Stimulated activated CD4-positive, alpha-beta T cell treated with anti-CD3 and anti-CD28 coated beads, Interleukin-2, amount 100 ng/mL, for 4 hours (primary cell): Measurements from ENCODE around the gene SEL1L3.

Experiments used
- DNase-seq: peaks from one replicate; pipeline ENCODE4 v3.0.0-alpha.2; 2020; ENCODE audit warnings: low read depth

The SEL1L3 gene

DNA sequence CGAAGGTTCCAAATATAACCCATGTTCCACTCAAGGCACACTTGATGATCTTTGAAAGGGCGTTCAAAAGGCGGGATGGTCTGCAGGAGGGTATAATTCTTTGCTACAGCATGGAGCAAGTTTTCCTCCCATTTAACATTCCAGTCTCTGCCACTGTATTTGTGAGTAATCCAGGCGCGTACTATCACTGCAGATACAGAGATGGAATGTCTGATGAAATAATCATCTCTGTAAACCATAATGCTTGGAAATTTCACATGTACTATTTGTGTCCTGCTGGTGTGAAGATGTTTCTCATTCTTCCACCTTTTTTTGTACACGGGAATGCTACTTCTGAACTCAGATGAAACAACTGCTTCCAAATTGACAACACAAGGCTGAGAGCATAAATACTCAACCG is 15.5 kb downstream of the SEL1L3 start:
- DNase-seq = no peak

DNA sequence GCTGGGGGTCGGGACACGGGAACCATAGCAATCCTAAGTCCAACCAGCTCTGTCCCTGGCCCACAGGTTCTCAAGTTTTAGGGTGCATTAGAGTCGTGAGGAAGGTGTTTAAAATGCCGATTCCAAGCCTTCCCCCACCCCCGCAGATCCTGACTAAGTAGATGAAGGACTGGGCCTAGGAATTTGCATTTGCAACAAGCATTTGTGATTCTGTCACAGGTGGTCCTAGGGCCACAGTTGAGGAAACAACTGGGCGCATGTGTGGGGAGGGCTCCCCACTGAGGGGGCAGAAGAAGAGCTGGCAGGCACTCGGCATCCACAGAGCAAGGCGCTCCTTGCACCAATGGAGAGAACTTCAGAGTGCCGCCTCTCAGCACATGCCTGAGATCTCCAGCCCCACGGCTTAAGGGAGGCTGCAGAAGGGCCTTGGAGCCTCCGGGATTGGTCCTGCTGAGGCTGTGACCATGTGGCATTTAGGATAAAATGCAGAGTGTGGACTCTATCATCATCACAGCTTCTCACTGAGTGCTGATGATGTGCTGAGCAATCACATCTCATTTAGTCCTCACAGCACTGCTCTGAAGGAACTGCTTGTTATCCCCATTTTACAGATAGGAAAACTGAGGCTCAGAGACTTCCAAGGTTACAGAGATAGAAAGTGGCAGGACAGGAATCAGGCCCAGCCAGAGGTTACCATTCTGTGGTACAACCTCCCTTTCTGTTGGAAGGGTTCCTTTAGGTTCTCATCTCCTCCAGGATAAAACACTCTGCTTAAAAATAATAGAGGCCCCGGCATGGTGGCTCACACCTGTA is 16.7 kb downstream of the SEL1L3 start:
- DNase-seq = no peak

DNA sequence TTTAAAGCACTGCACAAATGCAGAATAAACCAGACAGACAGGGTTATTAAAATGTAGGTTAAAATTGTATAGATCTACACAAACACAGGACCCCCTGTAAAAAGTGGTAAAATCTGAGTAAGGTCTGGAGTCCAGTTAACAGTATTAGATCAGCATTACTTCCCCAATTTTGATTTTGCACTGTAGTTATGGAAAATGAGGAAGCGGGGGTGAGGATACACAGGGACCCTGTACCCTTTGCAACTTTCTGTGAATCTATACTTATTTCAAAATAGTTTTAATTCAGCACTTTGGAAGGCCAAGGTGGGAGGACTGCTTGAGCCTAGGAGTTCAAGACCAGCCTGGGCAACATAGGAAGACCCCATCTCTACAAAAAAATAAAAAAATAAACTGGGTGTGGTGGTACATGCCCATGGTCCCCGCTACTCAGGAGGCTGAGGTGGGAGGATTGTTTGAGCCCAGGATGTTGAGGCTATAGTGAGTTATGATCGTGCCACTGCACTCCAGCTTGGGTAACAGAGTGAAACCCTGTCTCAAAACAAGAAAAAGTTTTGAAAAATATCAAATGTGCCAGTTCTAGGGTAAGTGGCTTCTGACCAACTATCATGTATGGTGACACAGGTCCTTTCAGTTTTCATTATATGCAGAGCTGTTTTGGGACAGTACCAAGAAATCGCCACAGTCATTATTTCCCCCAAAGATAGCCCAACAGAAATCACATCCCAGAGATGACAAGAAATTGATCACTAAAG is 17.7 kb downstream of the SEL1L3 start:
- no peak for DNase-seq

DNA sequence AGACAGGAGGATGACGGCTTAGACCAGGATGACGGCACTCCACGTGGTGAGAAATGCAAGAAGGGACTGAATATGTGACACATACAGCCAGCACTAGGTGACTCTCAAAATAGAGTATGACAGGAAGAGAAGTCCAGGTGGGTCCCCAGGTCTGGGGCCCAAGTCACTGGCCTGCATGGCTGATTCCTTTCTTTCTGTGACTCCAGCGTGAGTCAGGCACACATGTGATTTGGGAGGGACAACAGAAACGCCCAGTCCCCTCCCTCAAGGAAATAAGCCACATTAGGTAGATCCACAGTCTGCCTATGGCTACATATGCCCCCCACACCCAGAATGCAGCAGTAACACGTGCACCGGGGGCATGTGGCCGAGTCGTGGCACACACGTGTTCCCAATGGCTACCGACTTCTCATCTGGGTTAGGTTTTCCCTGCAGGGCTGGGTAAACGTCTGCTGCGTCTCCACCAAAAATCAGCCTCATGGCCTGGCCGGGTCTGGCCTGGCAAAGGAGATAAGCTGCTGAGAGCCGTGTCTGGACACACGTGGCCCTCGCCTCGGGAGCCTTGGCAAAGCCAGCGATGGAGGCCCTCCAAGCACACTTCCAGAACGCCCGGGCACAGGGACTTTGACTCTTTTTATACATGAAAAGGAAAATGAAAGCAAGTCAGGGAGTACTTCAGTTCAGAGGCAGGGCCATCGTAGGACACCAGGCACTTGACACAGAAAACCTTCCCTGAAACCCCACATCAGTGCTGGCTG is 19.3 kb downstream of the SEL1L3 start:
- no peak for DNase-seq

DNA sequence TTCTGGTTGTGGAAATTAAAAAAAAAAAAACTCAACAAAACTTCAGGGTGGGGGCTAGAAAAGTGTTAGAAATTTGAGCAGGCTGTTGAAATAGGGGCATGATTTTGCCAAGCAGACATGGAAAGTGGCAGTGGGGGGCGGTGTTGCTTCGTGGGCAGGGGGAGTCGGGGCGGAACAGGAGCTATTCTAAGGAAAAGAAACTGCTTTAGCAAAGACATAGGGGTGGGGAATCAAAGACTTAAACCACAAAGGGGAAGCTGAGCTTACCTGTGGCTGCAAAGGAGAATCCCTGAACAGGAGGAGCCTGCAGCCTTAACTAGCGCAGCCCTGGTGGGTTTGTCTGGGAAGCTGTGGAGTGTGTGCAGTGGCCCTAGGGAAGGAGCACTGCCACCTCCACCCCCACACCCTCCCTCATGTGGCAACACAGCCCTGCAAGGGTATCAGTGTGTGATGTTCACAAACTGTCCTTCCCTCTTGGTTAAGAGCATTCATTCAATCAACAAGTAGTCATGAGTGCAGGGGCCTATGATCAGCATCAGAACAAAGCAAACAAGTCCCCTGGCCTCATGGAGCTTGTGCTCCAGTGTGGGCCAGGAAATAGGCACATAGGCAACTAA is 20.5 kb downstream of the SEL1L3 start:
- DNase-seq = no peak

DNA sequence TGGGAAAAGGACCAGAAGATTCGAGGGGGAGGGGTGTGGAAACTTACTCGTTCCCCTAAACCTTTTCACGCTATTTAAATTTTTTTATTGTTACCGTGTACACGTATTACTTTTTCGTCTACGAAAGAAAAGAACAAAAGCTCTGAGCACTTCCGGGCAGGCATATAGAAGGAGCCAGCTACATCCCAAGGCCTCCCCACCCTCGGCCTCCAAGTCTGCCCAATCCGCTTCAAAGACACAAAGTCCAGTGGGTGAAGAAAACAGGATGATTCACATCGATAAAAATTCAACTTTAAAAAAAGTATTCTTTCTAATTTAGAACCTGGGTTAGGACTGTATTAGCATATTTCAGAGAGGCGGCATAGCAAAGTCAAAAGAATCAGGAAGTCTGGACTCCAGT is 23.1 kb downstream of the SEL1L3 start:
- no peak for DNase-seq

DNA sequence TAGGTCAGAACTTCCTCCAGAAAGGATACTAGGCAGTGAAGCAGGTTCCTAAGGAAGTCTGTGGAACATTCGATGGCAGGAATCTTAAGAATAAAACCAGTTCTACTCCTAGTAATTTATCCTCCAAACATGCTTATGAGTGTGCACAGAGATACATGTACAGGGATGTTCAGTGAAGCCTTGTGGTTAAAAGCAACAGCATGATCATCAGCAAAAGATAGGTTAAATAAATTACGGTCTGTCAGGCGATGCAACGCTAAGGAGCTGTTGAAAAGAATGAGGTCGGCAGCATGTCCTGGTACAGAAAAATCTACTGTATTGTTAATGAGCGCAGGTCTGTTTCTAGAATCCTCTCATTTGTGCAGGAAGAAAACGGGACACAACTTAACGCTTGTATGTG is 23.6 kb downstream of the SEL1L3 start:
- no peak for DNase-seq

DNA sequence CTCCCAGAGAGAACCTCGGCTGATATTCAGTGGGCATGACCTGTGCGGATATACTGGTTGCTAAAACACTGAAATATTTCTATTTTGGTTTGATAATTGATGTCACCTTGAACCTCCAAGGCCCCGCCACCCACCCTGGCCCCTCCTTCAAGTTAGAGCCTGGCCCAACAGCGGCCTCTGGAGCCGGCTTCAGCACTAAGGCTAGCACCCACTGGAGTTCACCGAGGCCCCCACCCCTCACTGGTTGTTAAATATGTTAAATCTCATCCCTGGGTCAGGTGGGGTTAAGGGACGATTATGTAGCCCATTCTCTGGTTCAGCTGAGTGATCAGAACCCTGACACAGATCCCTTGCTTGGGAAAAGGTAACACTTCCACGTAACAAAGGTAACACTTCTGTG is 24.3 kb downstream of the SEL1L3 start:
- DNase-seq = no peak

DNA sequence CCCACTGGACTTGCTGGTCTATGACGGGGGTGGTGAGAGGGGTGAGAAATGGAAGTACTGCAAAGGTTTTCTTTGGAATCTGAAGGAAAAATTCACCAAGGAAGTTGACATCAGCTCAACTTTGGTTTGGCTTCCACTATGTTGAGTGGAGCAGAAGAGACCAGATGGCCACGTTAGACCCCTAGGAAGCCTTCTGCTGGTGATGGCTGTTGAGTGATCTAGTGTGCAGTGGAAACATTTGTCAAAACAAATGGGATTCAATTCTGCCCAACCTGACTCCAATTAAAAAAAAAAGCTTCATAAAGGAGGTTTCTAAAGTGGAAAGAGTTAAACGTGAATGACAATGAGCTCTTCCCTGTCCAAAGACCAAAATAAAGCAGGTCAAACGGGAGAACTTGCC is 25.7 kb downstream of the SEL1L3 start:
- no peak for DNase-seq

DNA sequence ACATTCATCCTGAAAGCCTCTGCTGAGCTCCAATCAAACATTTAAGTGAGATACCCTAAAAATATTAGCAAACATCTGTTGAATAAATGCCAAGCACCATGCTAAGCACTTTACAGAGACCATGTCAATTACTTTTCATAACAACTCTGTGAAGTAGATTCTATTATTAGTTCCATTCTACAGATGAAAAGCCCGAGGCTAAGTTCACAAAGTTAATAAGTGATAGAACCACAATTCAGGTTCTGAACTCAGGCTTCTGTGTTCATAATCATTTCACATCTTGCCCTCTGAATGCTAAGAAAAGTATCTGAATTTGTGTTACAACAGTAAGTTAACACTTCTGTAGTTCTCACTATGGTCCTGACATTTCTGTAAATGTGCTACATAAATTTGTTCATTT is 27.4 kb downstream of the SEL1L3 start:
- no peak for DNase-seq

DNA sequence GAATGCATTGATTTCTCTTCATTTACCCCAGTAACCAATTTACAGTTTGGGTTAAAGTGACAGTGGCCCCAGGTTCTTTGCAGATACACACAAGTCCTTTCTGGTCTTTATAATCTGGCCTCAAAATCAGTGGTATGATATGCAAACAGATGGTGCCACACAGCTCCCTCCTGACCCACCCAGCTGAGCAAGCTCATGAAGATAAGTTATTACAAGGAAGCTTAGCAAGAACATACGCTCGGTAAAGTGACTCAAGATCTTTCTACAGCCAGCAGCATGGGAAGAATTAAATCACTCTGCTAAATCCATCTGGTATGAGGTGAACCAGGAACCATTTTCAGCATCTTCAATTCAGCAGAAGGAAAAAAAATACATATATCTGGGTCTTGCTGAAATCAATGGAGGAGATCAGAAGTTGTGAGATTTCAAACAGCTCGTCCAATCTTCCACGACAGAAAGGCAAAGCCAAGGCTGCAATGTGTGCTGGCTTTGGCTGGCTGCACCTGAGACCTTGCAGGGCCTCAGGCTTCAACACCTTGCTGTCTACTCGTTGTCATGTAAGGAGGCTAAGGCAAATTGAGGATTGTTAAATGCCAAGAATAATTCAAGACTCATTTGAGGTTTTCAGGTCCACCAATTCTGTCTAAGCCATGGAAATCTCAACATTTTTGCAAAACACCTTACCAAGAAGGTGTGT is 28.2 kb downstream of the SEL1L3 start:
- no peak for DNase-seq

DNA sequence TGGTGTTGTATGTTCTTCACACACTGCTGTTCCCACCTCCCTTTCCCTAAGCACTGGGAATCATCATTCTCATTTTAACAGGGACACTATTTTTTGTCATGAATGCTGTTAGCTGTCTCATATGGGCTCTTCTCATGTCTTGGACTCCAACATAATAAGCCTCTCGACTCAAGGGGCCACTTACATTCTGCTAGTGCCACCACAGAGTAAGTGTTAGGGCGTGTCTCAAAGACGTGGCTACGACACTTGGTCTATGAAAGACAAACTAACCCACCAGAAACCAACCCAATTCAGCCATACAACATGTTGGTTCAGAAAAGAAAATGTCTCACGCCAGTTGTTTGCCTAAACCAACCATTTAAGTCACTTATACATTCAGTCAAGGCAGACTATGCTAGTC is 32.2 kb downstream of the SEL1L3 start:
- DNase-seq = no peak

DNA sequence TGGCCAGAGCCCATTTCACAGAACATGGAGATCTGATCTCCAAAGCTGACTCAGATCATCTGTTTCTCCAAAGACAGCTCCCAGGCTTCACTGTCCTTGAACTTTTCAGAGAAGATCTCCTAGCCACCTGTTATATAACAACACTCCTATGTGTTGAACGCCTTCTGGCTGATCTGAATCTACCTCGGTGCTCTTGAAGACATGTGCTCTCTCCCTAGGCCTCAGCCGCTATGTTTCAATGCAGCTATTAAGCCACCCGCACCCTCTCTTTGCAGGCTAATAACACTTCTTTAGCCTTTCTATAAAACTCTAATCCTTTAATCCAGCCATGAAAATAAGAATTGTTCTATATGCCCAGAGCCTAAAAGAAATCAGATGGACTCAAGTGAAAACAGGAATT is 34.9 kb downstream of the SEL1L3 start:
- DNase-seq = no peak

DNA sequence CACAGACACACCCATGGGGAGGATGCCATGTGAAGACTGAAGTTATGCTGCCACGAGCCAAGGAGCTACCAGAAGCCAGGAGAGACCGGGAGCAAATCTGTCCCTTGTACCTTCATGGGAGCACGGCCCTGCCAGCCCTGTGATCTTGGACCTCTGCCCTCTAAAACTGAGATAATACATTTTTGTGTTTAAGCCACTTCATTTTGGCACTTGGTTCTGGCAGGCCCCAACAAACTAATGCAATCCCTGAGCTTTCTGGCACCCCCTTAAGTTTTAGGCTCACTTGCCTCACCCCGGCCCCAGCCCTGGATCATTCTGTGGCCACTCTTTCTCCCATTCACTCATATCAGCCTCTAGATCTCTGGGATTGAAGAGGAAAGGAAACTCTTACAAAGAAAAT is 35.4 kb downstream of the SEL1L3 start:
- DNase-seq = no peak

DNA sequence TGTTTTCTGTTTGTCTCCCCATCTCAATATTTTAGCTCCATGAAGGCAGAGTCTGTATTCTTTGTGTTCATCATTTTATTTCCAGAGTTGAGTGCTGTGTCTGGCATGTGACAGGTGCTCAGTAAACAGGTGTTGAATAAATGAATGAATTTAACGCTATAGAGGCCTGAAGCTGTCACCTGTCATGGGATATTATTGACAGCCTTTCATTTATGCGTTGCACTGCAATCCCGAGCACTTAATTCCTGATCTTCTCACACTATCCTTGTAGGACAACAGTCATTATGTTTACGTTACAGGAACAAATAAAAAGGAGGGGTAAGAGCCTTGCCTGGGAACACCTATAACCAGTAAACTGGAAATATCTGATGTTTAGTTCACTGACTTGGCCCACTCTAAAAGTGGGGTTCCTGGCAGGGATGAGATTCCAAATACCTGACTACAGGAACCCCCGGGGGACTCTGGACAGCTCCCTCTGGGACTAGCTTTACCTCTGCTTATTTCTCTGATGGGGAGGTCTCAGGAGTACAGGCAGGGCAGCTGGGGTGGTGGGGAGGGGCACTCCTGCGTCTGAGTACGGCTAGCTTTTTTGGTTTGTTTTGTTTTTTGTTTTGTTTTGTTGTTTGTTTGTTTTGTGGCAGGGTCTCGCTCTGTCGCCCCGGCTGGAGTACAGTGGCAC is 36.6 kb downstream of the SEL1L3 start:
- DNase-seq = no peak

DNA sequence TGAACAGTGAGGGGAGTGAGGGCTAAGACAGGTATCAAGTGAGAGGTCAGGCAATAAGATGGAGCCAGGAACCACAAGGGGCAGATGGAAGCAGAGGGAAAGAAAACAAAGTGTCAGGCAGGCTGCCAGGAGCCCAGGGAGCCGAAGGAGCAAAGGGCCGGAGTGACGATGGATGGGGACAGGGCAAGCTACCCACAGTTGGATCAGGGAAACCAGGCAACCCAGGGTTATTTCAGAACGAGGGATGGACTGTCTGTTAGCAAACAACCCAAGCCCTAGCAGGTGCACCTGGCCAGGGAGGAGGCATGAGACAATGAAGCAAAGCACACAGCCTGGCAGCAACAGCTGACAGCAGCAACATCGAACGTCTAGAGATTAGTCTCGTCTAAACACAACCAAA is 39.2 kb downstream of the SEL1L3 start:
- no peak for DNase-seq

DNA sequence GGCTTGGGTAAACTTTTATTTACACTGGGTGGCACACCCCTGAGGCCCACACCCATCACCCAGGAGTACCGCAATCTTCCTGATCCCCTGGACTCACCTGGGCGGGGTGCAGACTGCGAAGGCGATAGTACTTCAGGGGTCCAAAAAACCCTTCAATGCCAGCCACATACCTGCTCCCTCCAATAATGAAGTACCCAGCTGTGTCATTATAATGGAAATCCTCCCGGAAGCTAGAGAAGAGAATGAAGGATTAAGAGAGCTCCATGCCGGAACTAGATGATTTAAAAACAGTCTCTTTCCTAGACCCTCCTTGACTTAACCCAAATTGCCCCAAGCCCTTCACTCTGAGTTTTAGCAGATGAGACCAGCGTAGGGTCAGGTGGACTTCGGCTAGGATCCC is 40.9 kb downstream of the SEL1L3 start:
- DNase-seq = no peak

DNA sequence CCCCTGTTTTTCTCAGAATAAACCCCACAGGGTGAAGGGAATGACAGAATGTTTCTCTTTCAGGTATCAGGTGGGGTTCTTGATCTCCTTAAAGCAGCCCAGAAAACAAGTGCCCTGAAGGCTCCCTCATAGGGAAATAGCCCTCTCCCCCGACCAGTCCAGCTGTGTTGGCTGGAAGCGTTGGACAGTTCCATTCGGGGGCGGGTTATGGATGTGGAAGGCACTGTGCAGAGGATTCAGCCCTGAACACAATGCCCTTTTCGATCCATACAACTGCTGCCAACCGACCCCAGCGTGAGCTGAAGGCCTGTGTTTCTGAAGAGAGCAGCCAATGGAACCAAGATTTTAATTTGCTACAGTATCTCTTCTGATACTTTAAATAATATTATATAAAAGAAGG is 41.5 kb downstream of the SEL1L3 start:
- DNase-seq = no peak

DNA sequence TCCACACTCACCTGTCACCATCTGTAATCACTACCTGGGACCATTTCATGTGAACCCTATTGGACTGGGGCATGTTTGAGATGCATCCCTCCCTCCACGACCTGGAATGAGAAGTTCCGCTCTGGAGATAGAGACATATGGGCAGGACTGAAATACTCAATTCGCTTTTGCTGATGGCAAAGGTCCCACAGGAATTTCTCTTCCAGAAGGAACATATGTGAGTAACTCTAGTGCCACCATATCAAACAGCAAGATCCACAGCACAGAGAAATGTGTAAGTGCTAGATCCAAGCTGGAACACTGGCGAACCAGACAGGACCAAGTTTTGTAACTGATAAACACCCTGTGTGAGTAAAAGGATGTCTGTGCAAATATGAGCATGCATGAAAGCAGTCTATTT is 43.9 kb downstream of the SEL1L3 start:
- no peak for DNase-seq

DNA sequence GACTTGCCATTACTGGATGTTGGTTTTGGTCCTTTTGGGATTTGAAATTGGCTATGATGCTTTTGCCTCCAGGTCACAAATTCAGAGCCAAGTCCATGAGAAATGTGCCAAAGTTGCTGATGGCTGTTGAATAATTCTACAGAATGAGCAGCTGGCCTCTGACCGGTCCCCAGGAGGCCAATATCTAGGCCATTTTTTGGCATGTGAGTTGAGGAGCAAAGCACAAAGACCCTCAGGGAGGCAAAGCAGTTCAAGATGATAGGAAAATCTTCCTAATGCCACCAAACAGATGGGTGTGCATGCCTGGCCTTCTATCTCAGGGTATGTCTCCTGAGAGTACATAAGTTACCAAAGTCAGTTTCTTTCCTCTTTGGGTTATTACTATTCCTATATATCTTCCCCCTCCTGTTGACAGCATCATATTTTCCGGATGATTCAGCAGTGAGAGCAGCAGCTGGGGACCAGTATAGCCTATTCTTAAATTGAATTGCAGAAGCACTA is 44.4 kb downstream of the SEL1L3 start:
- peak; percentile 1 for DNase-seq

DNA sequence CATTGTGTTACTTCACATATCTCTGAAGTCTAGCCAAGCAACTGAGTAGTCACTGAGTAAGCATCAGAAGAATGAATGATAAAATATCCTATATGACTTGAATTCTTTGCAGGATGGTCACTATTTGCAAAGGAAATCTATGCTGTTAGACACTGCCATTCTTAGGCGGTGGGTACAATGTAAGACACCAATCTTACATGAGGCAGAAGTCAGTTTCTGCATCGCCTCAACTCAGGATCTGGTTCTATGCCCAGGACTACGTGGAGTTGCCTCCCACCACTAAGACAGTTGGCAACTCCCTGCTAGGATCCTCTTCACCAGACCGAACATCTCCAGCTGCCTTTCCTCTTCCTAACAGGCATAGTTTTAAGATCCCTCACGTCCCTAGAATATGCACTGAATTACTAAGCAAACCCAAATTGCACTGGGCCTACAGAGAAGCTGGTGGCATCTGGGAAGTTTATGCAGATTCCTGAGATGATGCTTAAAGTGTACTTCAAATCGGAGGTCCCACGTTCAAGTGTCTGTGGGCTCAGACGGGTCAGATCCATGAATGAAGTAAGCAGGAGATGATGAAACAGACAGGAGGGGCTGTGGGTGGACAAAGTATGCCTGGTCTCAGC is 45.6 kb downstream of the SEL1L3 start:
- DNase-seq = no peak
